HCT116 (cell line): ENCODE data around the gene BZW2. TPM values are rescaled to one million over a fixed set of nuclear protein-coding genes. Genes with fewer than 3 reads are reported as not detected.

Experiments used
- ATAC-seq: fragments of 200-7000 bp; cut with Tn5 transposase; 2 replicates; pipeline ENCODE4 v1.9.1; 2020; ENCODE audit warnings: mild to moderate bottlenecking, moderate library complexity
- BruUV-seq: library from RNA; stranded (reverse); fragments of 400-500 nt; replicated peaks from 2 replicates; lab custom pipeline; 2021; lab: Mats Ljungman, UMichigan
- CTCF ChIA-PET: fragments of 300-600 bp; sonication (Branson Sonifier 250); formaldehyde crosslinking; loops from one replicate; lab custom pipeline; 2021; ENCODE audit warnings: antibody characterized with exemption; lab: Charles Lee
- POLR2A ChIA-PET: fragments of 300-600, 350-600 bp; sonication (Branson Sonifier 250); formaldehyde crosslinking; loops from one replicate; lab custom pipeline; 2021; ENCODE audit warnings: antibody characterized with exemption; lab: Charles Lee
- RAD21 ChIA-PET, 2 experiments: fragments of 300-600 bp; sonication (Branson Sonifier 250); formaldehyde crosslinking; loops; one replicate each; lab custom pipeline; 2023; ENCODE audit warnings: low total read pairs in 2 of 2; ENCODE audit not compliant: uncharacterized antibody in 2 of 2, unreplicated experiment in 2 of 2, low non-redundant PET in 1 of 2; lab: Charles Lee
- DNase-seq: peaks from one replicate; pipeline ENCODE4 v3.0.0-alpha.2; 2010; ENCODE audit warnings: low read depth, low spot score
- H2AFZ ChIP-seq: fragments of 200-600 bp; shearing (Covaris generic), sonication (generic); 2 replicates; pipeline ENCODE4 v1.6.1; 2017; ENCODE audit warnings: low read depth, mixed run types, mixed read lengths, antibody characterized with exemption, low read length; ENCODE audit not compliant: poor library complexity, severe bottlenecking
- H3K27ac ChIP-seq: 2 replicates; pipeline ENCODE4 v1.5.1; 2012; ENCODE audit warnings: low read depth, low read length
- H3K27me3 ChIP-seq: fragments of 200-600 bp; sonication (generic); 2 replicates; pipeline ENCODE4 v1.6.1; 2016; ENCODE audit warnings: mixed run types, low read length, mixed read lengths; ENCODE audit not compliant: insufficient read depth
- H3K36me3 ChIP-seq, 2 experiments: fragments of 200-500 bp in 1 of 2; fragments of 200-600 bp in 1 of 2; sonication (Bioruptor generic) in 1 of 2; sonication (generic) in 1 of 2; 2 replicates each; pipeline versions ENCODE4 v1.5.1 to v1.6.1; 2014 to 2016; ENCODE audit warnings: low read length in 2 of 2, inconsistent platforms in 1 of 2, mixed read lengths in 1 of 2, mixed run types in 1 of 2; ENCODE audit not compliant: insufficient read depth in 2 of 2, control insufficient read depth in 1 of 2
- H3K4me1 ChIP-seq, 2 experiments: fragments of 200-600 bp in 1 of 2; sonication (generic) in 1 of 2; 2 replicates each; pipeline versions ENCODE4 v1.5.1 to v1.6.1; 2012 to 2017; ENCODE audit warnings: low read length in 2 of 2, inconsistent platforms in 1 of 2, mild to moderate bottlenecking in 1 of 2, mixed read lengths in 1 of 2, mixed run types in 1 of 2, moderate library complexity in 1 of 2; ENCODE audit not compliant: insufficient read depth in 2 of 2, control insufficient read depth in 1 of 2
- H3K4me2 ChIP-seq: fragments of 200-600 bp; sonication (generic); 2 replicates; pipeline ENCODE4 v1.6.1; 2017; ENCODE audit warnings: mixed run types, low read length, mixed read lengths
- H3K4me3 ChIP-seq, 2 experiments: fragments of 200-600 bp in 1 of 2; sonication (generic) in 1 of 2; replicated peaks in 1 of 2; 2 replicates each; pipeline ENCODE4 v1.5.1; 2011 to 2016; ENCODE audit warnings: low read length in 2 of 2, control low read depth in 1 of 2, low read depth in 1 of 2, mild to moderate bottlenecking in 1 of 2, mixed read lengths in 1 of 2, mixed run types in 1 of 2
- H3K79me2 ChIP-seq: fragments of 200-600 bp; sonication (generic); 2 replicates; pipeline ENCODE4 v1.6.1; 2017; ENCODE audit warnings: mild to moderate bottlenecking, mixed run types, low read length, moderate library complexity, mixed read lengths; ENCODE audit not compliant: insufficient read depth
- H3K9ac ChIP-seq: fragments of 200-600 bp; sonication (generic); 2 replicates; pipeline ENCODE4 v1.6.1; 2016; ENCODE audit warnings: low read length, mixed read lengths
- H3K9me2 ChIP-seq: fragments of 200-600 bp; sonication (generic), shearing (Covaris generic); 2 replicates; pipeline ENCODE4 v1.6.1; 2017; ENCODE audit warnings: mixed run types, mild to moderate bottlenecking, moderate library complexity; ENCODE audit not compliant: insufficient read depth
- H3K9me3 ChIP-seq, 2 experiments: fragments of 200-500 bp in 1 of 2; fragments of 200-600 bp in 1 of 2; sonication (Bioruptor generic) in 1 of 2; sonication (generic) in 1 of 2; 2 replicates each; pipeline ENCODE4 v1.6.1; 2014 to 2017; ENCODE audit warnings: low read length in 2 of 2, mixed read lengths in 2 of 2, inconsistent platforms in 1 of 2, low read depth in 1 of 2, mild to moderate bottlenecking in 1 of 2, mixed run types in 1 of 2, moderate library complexity in 1 of 2; ENCODE audit not compliant: control insufficient read depth in 1 of 2, insufficient read depth in 1 of 2
- H4K20me1 ChIP-seq: fragments of 200-600 bp; sonication (generic), shearing (Covaris generic); 2 replicates; pipeline ENCODE4 v1.6.1; 2017; ENCODE audit warnings: mixed run types, mild to moderate bottlenecking, moderate library complexity; ENCODE audit not compliant: insufficient read depth
- CEBPB ChIP-seq: IDR thresholded peaks from 2 replicates; pipeline ENCODE4 v1.6.1; 2012; ENCODE audit warnings: low read depth
- EGR1 ChIP-seq: IDR thresholded peaks from 2 replicates; pipeline ENCODE4 v1.6.1; 2012; ENCODE audit warnings: low read depth
- EZH2 ChIP-seq: fragments of 200-600 bp; sonication (generic); IDR thresholded peaks from 2 replicates; pipeline ENCODE4 v1.6.1; 2017; ENCODE audit warnings: antibody characterized with exemption, mixed run types
- EZH2phosphoT487 ChIP-seq: fragments of 200-600 bp; IDR thresholded peaks from 2 replicates; pipeline ENCODE4 v1.6.1; 2018; ENCODE audit warnings: antibody characterized with exemption, borderline replicate concordance
- FOSL1 ChIP-seq: IDR thresholded peaks from 2 replicates; pipeline ENCODE4 v1.6.1; 2012; ENCODE audit warnings: low read depth
- JUND ChIP-seq: IDR thresholded peaks from 2 replicates; pipeline ENCODE4 v1.6.1; 2012
- POLR2AphosphoS5 ChIP-seq: IDR thresholded peaks from 2 replicates; pipeline ENCODE4 v1.6.1; 2011; ENCODE audit warnings: mild to moderate bottlenecking, low read depth, low read length, moderate library complexity
- REST ChIP-seq: IDR thresholded peaks from 2 replicates; pipeline ENCODE4 v1.6.1; 2012; ENCODE audit warnings: low read depth
- SRF ChIP-seq: IDR thresholded peaks from 2 replicates; pipeline ENCODE4 v1.6.1; 2012; ENCODE audit warnings: low read depth
- TCF7L2 ChIP-seq: IDR thresholded peaks from 2 replicates; pipeline ENCODE4 v1.7.0; 2011; ENCODE audit warnings: borderline replicate concordance, inconsistent platforms; ENCODE audit not compliant: insufficient read depth, insufficient read length; ENCODE audit errors: extremely low read depth
- YY1 ChIP-seq: IDR thresholded peaks from 2 replicates; pipeline ENCODE4 v1.6.1; 2011; ENCODE audit warnings: low read length, low read depth, moderate library complexity, mild to moderate bottlenecking; ENCODE audit not compliant: insufficient replicate concordance; ENCODE audit errors: extremely low read depth
- ZBTB33 ChIP-seq: IDR thresholded peaks from 2 replicates; pipeline ENCODE4 v1.6.1; 2011; ENCODE audit warnings: mild to moderate bottlenecking, low read length, moderate library complexity; ENCODE audit not compliant: insufficient replicate concordance; ENCODE audit errors: extremely low read depth
- intact Hi-C: fragments of 100-400 bp; cut with micrococcal nuclease; formaldehyde crosslinking; loops from 2 replicates; pipeline ENCODE4 v1.10.0; 2022
- total RNA-seq: library from RNA; stranded (reverse); gene quantifications from one replicate; pipeline ENCODE4 v1.2.1, GENCODE V29; 2021; ENCODE audit not compliant: unreplicated experiment

Gene BZW2
- total RNA-seq, 1 experiment from 2014 or later: 119 TPM

- TF ChIP-seq ZBTB33 (no peak), JUND (no peak), SRF (no peak), REST (no peak), CEBPB (no peak), YY1 (no peak)
Observed at GRCh38 chr7:16615228-16615627, 30.8 kb upstream of the BZW2 start (continued).

- Histone ChIP-seq H3K9me2 (no peaks in the 10 kb centered on the region), H3K27me3 (no peaks in the 10 kb centered on the region), H2AFZ (no peak overlapping the region), H4K20me1 (no peaks in the 10 kb centered on the region), H3K4me2 (no peak overlapping the region), H3K4me1 (0 out of 4 replicates have a peak, but pooled peaks cover 0 to 7% of the 10 kb centered on the region in 2 experiments), H3K4me3 (no peak overlapping the region), H3K9ac (no peak overlapping the region), H3K9me3 (no peaks in the 10 kb centered on the region), H3K27ac (no peak overlapping the region), H3K79me2 (no peaks in the 10 kb centered on the region), H3K36me3 (peaks cover 14 to 25% of the 10 kb centered on the region in 2 experiments)
- CTCF ChIA-PET: no interaction called here
- RAD21 ChIA-PET: no interaction called here
- POLR2A ChIA-PET: no interaction called here
- no peak for ATAC-seq
- no peak for DNase-seq
- no TSS peak for BruUV-seq
- intact Hi-C loops: no loop called here
- no peak for TF ChIP-seq EZH2phosphoT487
- no peak for TF ChIP-seq SRF
- no peak for TF ChIP-seq FOSL1
- no peak for TF ChIP-seq ZBTB33
- no peak for TF ChIP-seq YY1
- no peak for TF ChIP-seq EGR1
- TF ChIP-seq EZH2: no peak
- no peak for TF ChIP-seq REST
- no peak for TF ChIP-seq POLR2AphosphoS5
- no peak for TF ChIP-seq TCF7L2
- TF ChIP-seq JUND: no peak
Observed at GRCh38 chr7:16616122-16616521, 29.9 kb upstream of the BZW2 start.
